Thoracic aorta (tissue), 2 donors: ENCODE data around the gene PRR36. TPM values are rescaled to one million over a fixed set of nuclear protein-coding genes. Genes with fewer than 3 reads are reported as not detected.

ENCODE experiments used
- ATAC-seq: fragments of 150-250 bp; one replicate; pipeline ENCODE4 v1.8.0; 2017; ENCODE audit warnings: low read depth; ENCODE audit not compliant: insufficient number of reproducible peaks, low FRiP score
- DNase-seq: peaks from one replicate; pipeline ENCODE4 v3.0.0-alpha.2; 2020; ENCODE audit warnings: low spot score
- H3K27ac ChIP-seq, 2 donors: fragments of 200-600 bp; sonication (generic); 1 replicate in 1 of 2; 2 replicates in 1 of 2; pipeline ENCODE4 v1.5.1; 2016; ENCODE audit warnings: mild to moderate bottlenecking in 2 of 2, moderate library complexity in 2 of 2
- H3K27me3 ChIP-seq: fragments of 200-600 bp; sonication (generic); replicated peaks from 2 replicates; pipeline ENCODE4 v1.6.0; 2016; ENCODE audit warnings: mild to moderate bottlenecking; ENCODE audit not compliant: insufficient read depth
- H3K36me3 ChIP-seq: fragments of 200-600 bp; sonication (generic); one replicate; pipeline ENCODE4 v1.5.1; 2016
- H3K4me1 ChIP-seq, 2 donors: fragments of 200-600 bp; sonication (generic); 1 replicate in 1 of 2; 2 replicates in 1 of 2; pipeline versions ENCODE4 v1.5.1 to v1.6.0; 2016; ENCODE audit warnings: low read depth in 2 of 2, mild to moderate bottlenecking in 1 of 2; ENCODE audit not compliant: control insufficient read depth in 1 of 2
- H3K4me3 ChIP-seq: fragments of 200-600 bp; sonication (generic); 2 replicates; pipeline ENCODE4 v1.5.1; 2016; ENCODE audit warnings: mild to moderate bottlenecking
- H3K9me3 ChIP-seq: fragments of 200-600 bp; sonication (generic); 2 replicates; pipeline ENCODE4 v1.5.1; 2016
- total RNA-seq, 2 donors: library from RNA; depleted of rRNA; stranded (reverse); fragments of >200 nt; gene quantifications; one replicate each; pipeline versions ENCODE4 v1.1.0 to v1.2.3, GENCODE V29; 2016
- TF ChIP-seq, protein P1 (sequence below): fragments of 200-600 bp; sonication (generic); IDR thresholded peaks from one replicate; pipeline ENCODE4 v1.5.1; 2019; ENCODE audit warnings: antibody characterized with exemption

PRR36 gene
- total RNA-seq, 2 donors from 2014 or later: not detected

DNA sequence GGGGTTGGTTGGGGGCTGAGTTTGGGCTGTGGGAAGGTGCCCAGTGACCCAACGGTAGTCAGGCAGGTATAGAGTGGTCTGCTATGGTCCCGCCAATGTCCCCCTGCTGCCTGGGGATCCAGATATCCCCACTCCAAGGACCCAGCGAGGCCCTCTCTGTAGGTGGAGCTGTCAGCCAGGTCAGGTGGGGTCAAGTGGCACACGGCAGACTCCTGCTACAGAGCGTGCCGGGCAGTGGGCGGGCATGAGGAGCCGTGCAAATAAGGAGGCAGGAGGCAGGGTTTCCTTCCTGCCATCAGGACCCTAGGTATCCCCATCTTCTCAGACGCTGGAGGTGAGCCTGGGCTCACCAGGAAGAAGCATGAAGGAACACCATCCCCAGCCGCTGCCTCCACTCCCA is 29.2 kb downstream of the PRR36 start:
- no peak overlapping the region for H3K27ac ChIP-seq
- TF ChIP-seq, protein P1, sequence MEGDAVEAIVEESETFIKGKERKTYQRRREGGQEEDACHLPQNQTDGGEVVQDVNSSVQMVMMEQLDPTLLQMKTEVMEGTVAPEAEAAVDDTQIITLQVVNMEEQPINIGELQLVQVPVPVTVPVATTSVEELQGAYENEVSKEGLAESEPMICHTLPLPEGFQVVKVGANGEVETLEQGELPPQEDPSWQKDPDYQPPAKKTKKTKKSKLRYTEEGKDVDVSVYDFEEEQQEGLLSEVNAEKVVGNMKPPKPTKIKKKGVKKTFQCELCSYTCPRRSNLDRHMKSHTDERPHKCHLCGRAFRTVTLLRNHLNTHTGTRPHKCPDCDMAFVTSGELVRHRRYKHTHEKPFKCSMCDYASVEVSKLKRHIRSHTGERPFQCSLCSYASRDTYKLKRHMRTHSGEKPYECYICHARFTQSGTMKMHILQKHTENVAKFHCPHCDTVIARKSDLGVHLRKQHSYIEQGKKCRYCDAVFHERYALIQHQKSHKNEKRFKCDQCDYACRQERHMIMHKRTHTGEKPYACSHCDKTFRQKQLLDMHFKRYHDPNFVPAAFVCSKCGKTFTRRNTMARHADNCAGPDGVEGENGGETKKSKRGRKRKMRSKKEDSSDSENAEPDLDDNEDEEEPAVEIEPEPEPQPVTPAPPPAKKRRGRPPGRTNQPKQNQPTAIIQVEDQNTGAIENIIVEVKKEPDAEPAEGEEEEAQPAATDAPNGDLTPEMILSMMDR: no peak
- H3K36me3 ChIP-seq: no peaks in the 10 kb centered on the region
- H3K4me3 ChIP-seq: no peak overlapping the region
- no peaks in the 10 kb centered on the region for H3K9me3 ChIP-seq
- no peaks in the 10 kb centered on the region for H3K27me3 ChIP-seq
- ATAC-seq: no peak
- no peak for DNase-seq
- no peaks in the 10 kb centered on the region for H3K4me1 ChIP-seq

DNA sequence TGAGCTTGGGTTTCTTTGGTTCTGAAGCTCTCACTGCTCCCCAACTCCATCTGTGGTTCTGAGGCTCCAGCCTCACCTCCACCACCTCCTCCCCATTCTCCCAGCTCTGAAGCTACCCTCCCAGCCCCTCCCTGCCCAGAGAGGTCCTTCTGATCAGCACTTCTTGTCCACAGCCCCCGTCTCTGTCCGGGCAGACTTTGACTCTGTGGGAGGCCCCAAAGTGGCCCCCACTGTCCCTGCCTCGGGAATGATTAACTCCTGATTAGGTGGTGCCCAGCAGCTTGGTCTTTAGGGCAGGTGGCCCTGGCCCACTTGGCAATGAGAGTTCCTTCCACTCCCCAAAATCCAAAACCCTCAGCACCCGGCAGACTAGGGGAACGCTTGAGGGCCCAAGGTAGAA is 29.8 kb downstream of the PRR36 start:
- Histone ChIP-seq H3K4me3 (no peak overlapping the region), H3K27ac (no peak overlapping the region), H3K27me3 (no peaks in the 10 kb centered on the region), H3K9me3 (no peaks in the 10 kb centered on the region), H3K4me1 (no peaks in the 10 kb centered on the region), H3K36me3 (no peaks in the 10 kb centered on the region)
- TF ChIP-seq, protein P1: no peak
- no peak for ATAC-seq
- DNase-seq: no peak

DNA sequence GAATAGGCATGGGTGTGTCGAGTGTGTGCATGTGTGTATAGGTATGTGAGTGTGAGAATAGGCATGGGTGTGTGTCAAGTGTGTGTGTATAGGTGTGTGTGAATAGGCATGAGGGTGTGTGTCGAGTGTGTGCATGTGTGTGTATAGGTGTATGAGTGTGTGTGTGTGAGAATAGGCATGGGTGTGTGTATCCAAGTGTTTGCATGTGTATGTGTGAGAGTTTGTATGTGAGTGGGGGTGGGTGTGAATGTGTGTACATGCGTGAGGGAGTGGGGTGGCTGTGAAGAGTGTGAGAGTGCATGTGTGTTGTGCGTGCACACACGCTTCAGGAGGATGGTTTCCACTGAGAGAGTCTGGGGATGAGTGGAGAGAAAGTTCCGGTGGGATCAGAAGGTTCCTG is 30.7 kb downstream of the PRR36 start:
- no peak overlapping the region for H3K4me3 ChIP-seq
- no peaks in the 10 kb centered on the region for H3K4me1 ChIP-seq
- H3K9me3 ChIP-seq: no peaks in the 10 kb centered on the region
- no peak overlapping the region for H3K27ac ChIP-seq
- ATAC-seq: no peak
- DNase-seq: no peak
- H3K27me3 ChIP-seq: no peaks in the 10 kb centered on the region
- H3K36me3 ChIP-seq: no peaks in the 10 kb centered on the region
- TF ChIP-seq, protein P1: no peak

DNA sequence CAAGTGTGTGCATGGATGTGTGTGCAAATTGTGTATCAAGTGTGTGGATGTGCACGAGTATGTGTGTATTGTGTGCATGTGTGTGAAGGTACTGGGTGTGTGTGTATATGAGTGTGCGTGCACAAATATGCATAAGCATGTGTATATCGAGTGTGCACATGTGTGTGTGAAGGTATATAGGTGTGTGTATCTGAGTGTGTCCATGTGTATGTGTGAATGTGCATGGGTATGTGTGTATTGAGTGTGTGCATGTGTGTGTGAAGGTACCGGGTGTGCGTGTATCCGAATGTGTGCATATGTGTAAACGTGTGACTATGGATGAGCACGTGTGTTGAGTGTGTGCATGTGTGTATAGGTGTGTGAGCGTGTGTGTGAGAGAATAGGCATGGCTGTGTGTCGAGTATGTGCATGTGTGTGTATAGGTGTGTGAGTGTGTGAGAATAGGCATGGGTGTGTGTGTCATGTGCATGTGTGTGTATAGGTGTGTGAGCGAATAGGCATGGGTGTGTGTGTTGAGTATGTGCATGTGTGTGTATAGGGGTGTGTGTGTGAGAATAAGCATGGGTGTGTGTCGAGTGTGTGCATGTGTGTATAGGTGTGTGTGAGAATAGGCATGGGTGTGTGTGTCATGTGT is 31.4 kb downstream of the PRR36 start:
- Histone ChIP-seq H3K36me3 (no peaks in the 10 kb centered on the region), H3K4me1 (no peaks in the 10 kb centered on the region), H3K27ac (no peak overlapping the region), H3K27me3 (no peaks in the 10 kb centered on the region), H3K4me3 (no peak overlapping the region), H3K9me3 (no peaks in the 10 kb centered on the region)
- ATAC-seq: no peak
- DNase-seq: no peak
- TF ChIP-seq, protein P1: no peak

DNA sequence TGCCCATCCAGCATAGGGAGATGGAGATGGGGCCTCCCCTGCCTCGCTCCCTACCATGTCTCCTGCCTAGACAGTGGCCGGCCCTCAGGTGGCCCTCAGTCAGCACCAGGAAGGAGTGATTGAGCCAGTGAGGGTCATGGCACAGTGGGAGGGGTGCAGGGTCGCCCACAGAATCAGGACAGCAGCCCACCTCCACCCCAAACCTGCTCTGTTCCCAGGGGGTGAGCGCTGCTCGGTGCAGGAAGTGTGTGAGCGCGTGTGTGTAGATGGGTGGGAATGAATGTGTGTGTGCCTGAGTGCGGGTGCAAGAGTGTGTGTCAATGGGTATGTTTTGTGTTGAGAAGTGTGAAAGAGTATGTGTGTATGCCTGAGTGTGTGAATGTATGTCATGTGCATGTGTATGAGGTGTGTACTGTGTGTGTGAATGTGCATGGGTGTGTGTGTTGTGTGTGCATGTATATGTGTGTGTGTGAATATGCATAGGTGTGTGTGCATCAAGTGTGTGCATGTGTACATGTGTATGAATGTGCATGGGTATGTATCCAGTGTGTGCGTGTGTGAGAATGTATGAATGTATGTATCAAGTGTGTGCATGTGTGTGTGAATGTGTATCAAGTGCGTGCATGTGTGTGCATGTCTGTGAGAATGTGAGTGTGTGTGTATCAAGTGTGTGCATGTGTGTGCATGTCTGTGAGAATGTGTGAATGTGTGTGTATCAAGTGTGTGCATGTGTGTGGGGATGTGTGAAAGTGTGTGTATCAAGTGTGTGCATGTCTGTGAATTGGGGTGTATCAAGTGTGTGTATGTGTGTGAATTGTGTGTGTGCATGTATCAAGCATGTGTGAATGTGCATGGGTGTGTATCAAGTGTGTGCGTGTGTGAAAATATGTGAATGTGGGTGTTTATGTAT is 32.2 kb downstream of the PRR36 start:
- no peaks in the 10 kb centered on the region for H3K27me3 ChIP-seq
- no peaks in the 10 kb centered on the region for H3K36me3 ChIP-seq
- DNase-seq (no peak), ATAC-seq (no peak)
- no peak overlapping the region for H3K4me3 ChIP-seq
- H3K9me3 ChIP-seq: no peaks in the 10 kb centered on the region
- TF ChIP-seq, protein P1: no peak
- H3K27ac ChIP-seq: no peak overlapping the region
- no peaks in the 10 kb centered on the region for H3K4me1 ChIP-seq
